DND-41 (cell line): Measurements from ENCODE around the gene EFNA4.
A peak's percentile ranks its signal among the peaks of the same experiment; 100 is the strongest.

Experiments
- EZH2 ChIP-seq: IDR thresholded peaks from 3 replicates; pipeline ENCODE4 v1.6.1; 2012; ENCODE audit warnings: borderline replicate concordance, low read depth, mild to moderate bottlenecking, moderate library complexity, low read length, inconsistent platforms; ENCODE audit not compliant: severe bottlenecking
- TF ChIP-seq, protein P1 (sequence below): IDR thresholded peaks from 2 replicates; pipeline ENCODE4 v1.5.1; 2012; ENCODE audit warnings: borderline replicate concordance, low read length, moderate library complexity, mild to moderate bottlenecking; ENCODE audit not compliant: poor library complexity, severe bottlenecking; ENCODE audit errors: extremely low read depth

DNA sequence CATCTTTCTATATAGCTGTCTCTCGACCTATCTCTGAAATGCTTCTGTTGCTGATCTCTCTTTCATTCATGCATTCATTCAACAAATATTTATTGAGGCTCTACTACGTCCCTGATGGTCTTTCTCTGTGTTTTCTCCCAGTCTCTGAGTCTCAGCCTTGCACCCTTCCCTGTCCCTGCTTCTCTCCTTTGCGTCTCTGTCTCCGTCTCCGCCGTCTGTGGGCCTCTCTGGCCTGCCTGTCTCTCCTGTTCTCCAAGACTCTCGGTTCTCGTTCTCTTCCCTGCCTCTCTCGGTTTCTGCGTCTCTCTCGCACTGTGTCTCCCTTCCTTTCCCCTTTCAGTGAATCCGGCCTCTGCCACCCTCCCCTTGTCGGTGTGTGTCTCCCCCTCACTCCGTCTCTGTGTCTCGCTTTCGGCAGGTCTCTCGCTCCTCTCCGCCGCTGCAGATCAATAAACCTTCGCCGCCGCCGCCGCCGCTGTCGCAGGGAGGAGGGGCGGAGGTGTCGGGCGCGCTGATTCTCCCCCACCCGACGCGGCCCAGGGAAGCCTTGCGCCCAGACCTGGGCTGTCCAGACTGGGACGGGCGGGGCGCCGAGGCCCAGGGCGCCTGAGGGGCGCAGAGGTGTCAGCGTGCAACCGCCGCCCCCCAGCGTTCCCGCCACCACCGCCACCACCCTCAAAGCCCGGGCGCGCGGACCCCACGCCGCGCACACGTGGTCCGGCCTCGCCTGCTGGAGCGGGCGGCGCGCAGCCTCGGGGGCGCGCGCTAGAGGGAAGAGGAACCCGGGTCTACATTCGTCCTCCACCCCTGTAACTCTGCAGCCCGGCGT, 18.1 kb downstream of the EFNA4 start:
- TF ChIP-seq EZH2 = peak; percentile 53
- TF ChIP-seq, protein P1, sequence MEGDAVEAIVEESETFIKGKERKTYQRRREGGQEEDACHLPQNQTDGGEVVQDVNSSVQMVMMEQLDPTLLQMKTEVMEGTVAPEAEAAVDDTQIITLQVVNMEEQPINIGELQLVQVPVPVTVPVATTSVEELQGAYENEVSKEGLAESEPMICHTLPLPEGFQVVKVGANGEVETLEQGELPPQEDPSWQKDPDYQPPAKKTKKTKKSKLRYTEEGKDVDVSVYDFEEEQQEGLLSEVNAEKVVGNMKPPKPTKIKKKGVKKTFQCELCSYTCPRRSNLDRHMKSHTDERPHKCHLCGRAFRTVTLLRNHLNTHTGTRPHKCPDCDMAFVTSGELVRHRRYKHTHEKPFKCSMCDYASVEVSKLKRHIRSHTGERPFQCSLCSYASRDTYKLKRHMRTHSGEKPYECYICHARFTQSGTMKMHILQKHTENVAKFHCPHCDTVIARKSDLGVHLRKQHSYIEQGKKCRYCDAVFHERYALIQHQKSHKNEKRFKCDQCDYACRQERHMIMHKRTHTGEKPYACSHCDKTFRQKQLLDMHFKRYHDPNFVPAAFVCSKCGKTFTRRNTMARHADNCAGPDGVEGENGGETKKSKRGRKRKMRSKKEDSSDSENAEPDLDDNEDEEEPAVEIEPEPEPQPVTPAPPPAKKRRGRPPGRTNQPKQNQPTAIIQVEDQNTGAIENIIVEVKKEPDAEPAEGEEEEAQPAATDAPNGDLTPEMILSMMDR = no peak
